ENCODE measurements around the gene SCGB1A1. TPM values are rescaled to one million over a fixed set of nuclear protein-coding genes. Genes with fewer than 3 reads are reported as not detected.

SCGB1A1 gene
- total and polyA plus RNA-seq, 8 donors, result 3.5 to 397 (median 19.0) TPM

DNA sequence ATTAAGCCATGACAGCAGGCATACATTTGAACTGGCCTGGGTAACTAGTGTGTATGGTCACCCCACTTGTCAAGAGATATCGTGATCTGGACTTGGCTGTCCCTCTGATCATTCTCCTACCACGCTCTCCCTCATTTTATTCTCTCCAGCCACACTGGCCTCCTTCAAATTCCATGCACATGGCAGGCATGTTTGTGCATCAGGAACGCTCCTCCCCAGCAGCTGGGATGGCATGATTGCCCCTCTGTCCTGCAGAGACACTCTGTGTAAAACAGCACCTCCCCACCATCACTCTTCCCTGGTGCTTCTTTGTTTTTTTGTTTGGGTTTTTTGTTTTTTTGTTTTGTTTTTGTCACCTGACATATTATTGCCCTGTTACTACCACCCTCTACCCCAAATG, 31.5 kb upstream of the SCGB1A1 start:
- no peak overlapping the region for H3K4me3 ChIP-seq

DNA sequence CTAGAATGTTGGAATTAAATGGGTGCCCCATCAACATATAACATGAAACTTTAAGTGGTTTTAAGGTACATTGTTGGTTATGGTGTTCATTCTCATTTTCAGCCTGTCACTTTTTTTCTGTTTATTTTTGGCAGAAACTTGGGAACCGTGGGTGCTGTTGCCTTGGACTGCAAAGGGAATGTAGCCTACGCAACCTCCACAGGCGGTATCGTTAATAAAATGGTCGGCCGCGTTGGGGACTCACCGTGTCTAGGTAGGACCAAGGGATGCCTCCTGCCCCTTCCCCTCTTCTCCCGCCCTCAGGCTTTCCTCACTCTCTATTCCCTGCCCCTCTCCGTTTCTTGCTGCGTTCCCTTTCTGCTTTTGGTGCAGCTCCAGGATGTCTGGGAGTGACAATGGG, 29.8 kb upstream of the SCGB1A1 start:
- intact Hi-C loops (cut with DNase I), result no loop called here

More for the DNA sequence above, 31.5 kb upstream of the SCGB1A1 start:
- TF ChIP-seq, protein P1, sequence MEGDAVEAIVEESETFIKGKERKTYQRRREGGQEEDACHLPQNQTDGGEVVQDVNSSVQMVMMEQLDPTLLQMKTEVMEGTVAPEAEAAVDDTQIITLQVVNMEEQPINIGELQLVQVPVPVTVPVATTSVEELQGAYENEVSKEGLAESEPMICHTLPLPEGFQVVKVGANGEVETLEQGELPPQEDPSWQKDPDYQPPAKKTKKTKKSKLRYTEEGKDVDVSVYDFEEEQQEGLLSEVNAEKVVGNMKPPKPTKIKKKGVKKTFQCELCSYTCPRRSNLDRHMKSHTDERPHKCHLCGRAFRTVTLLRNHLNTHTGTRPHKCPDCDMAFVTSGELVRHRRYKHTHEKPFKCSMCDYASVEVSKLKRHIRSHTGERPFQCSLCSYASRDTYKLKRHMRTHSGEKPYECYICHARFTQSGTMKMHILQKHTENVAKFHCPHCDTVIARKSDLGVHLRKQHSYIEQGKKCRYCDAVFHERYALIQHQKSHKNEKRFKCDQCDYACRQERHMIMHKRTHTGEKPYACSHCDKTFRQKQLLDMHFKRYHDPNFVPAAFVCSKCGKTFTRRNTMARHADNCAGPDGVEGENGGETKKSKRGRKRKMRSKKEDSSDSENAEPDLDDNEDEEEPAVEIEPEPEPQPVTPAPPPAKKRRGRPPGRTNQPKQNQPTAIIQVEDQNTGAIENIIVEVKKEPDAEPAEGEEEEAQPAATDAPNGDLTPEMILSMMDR (IDR thresholded peaks at IDR 0.05), result no peak
- Histone ChIP-seq H3K9me3 (no peaks in the 10 kb centered on the region), H3K27me3 (no peaks in the 10 kb centered on the region), H3K27ac (no peak overlapping the region), H3K36me3 (no peaks in the 10 kb centered on the region), H3K4me1 (no peaks in the 10 kb centered on the region)
- no peak for DNase-seq
- no peak for ATAC-seq
- intact Hi-C loops (cut with DNase I), result no loop called here

DNA sequence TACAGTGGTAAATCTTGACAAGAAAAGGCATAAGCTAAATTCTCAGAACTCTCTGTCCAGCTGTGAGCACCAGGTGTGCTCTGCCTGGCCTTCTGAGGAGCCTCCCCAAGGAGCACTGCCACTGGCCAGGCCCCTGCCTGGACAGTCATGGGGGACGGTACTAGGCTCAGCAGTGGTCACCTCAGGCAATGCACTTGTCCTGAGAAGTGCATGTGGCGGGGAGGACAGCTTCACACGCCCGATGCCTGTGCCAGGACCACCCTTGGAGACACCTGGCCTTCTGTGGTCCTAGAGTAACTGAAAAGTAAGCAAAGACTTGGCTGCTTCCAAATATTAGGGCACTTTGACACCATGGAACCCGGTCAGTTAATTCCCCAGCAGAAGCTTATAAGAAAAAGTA, 28.6 kb upstream of the SCGB1A1 start:
- peaks cover 3 to 7% of the 10 kb centered on the region in 2 donors for H3K4me1 ChIP-seq
- no peaks in the 10 kb centered on the region for H3K9me3 ChIP-seq
- no peak overlapping the region for H3K4me3 ChIP-seq
- H3K27ac ChIP-seq, result no peak overlapping the region
- intact Hi-C loops (cut with DNase I), result no loop called here
- ATAC-seq (no peak), DNase-seq (no peak)
- H3K27me3 ChIP-seq, result no peaks in the 10 kb centered on the region
- no peaks in the 10 kb centered on the region for H3K36me3 ChIP-seq
- TF ChIP-seq, protein P1 (IDR thresholded peaks at IDR 0.05), result no peak

More for the DNA sequence above, 29.8 kb upstream of the SCGB1A1 start:
- H3K36me3 ChIP-seq, result no peaks in the 10 kb centered on the region
- ATAC-seq (no peak), DNase-seq (no peak)
- H3K4me1 ChIP-seq, result no peaks in the 10 kb centered on the region
- no peaks in the 10 kb centered on the region for H3K27me3 ChIP-seq
- H3K9me3 ChIP-seq, result no peaks in the 10 kb centered on the region
- H3K27ac ChIP-seq, result no peak overlapping the region
- TF ChIP-seq, protein P1 (IDR thresholded peaks at IDR 0.05), result no peak
- no peak overlapping the region for H3K4me3 ChIP-seq

DNA sequence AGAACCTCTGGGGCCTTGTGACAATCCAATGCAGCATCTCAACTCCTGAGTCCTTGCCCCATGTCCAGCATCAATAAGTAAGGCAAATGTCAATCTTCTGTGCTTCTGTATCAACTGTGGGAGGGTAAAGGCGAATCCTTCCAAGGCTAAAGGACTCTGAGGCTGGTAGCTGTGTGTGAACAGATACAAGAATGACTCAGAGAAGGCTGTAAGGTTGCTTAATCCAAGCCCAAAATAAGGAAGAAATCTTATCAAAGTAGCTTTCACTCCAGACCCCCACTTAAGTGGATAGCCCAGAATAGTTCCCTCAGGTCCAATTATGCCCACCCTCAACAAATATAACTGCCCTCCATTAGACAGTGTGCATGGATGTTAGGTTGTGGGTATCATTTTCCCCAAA, 28.1 kb upstream of the SCGB1A1 start:
- DNase-seq (no peak), ATAC-seq (no peak)
- Histone ChIP-seq H3K9me3 (no peaks in the 10 kb centered on the region), H3K4me1 (peaks cover 5 to 9% of the 10 kb centered on the region in 2 donors), H3K27ac (no peak overlapping the region), H3K4me3 (no peak overlapping the region), H3K27me3 (no peaks in the 10 kb centered on the region), H3K36me3 (no peaks in the 10 kb centered on the region)
- intact Hi-C loops (cut with DNase I), result no loop called here
- TF ChIP-seq, protein P1 (IDR thresholded peaks at IDR 0.05), result no peak

DNA sequence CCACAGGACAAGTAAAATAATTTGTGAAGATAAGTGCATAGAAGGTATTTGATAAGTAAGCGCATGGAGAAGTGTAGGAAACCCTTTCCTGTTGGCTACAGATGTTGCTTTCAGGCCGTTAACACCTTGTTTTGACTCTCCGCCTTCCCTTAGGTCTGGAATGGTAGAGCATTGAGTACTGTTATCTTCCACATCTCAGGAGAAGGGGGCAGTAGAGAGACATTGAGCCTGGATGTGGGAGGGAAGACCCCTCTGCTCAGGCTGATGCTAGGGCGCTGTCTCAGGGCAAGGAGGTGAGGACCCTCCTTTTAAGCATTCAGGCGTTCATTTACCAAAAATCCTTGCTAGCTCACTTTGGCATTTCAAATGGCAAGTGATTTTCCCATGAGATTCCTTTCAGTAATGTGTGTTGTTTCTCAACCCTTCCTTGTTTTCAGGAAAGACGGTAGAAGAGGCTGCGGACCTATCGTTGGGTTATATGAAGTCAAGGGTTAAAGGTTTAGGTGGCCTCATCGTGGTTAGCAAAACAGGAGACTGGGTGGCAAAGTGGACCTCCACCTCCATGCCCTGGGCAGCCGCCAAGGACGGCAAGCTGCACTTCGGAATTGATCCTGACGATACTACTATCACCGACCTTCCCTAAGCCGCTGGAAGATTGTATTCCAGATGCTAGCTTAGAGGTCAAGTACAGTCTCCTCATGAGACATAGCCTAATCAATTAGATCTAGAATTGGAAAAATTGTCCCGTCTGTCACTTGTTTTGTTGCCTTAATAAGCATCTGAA, 27.0 kb upstream of the SCGB1A1 start:
- Histone ChIP-seq H3K4me1 (peaks cover 5 to 9% of the 10 kb centered on the region in 2 donors), H3K27me3 (no peaks in the 10 kb centered on the region), H3K27ac (no peak overlapping the region), H3K4me3 (no peak overlapping the region), H3K36me3 (no peaks in the 10 kb centered on the region), H3K9me3 (no peaks in the 10 kb centered on the region)
- intact Hi-C loops (cut with DNase I), result no loop called here
- TF ChIP-seq, protein P1 (IDR thresholded peaks at IDR 0.05), result no peak
- DNase-seq, result no peak
- no peak for ATAC-seq
